ENCODE measurements around the gene CCHCR1. TPM values are rescaled to one million over a fixed set of nuclear protein-coding genes. Genes with fewer than 3 reads are reported as not detected.

CCHCR1 gene
- total and polyA plus RNA-seq, 2 experiments from 2014 or later: 6.1 to 8.9 TPM

DNA sequence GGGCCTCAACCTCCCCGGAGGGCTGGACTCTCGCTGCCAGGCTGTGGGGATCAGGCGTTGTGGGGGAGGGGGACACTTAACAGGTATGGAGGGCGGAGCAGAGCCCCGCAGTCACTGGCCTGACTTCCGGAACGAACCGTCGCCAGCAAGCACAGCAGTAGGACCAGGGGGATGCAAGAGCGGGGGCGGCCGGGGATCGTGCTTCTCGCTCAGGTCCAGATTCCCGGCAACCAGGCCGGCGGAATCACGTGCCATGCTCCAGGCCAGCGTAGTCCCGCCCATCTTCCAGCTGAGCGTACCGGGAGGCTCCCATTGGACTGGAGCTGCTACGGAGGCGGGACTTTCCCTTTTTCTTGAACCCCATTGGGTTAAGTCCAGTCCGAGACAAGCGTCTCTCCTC, 22.9 kb upstream of the CCHCR1 start:
- H3K27me3 ChIP-seq: no peaks in the 10 kb centered on the region
- H3K9me2 ChIP-seq (replicated peaks; ENCODE audit: insufficient read depth): no peaks in the 10 kb centered on the region
- no peaks in the 10 kb centered on the region for H3K36me3 ChIP-seq (replicated peaks; ENCODE audit: insufficient read depth, low read depth)
- H3K4me1 ChIP-seq (ENCODE audit: insufficient read depth): no peaks in the 10 kb centered on the region
- no peak for DNase-seq (ENCODE audit: low spot score)
- H3K27ac ChIP-seq: no peak overlapping the region
- TF ChIP-seq EZH2 (IDR thresholded peaks at IDR 0.05; ENCODE audit: borderline replicate concordance) (no peak), EZH2phosphoT487 (IDR thresholded peaks at IDR 0.05; ENCODE audit: low read depth, severe bottlenecking, unreplicated experiment) (no peak), CTCF (IDR thresholded peaks at IDR 0.05; ENCODE audit: poor library complexity) (no peak)
- H3K4me2 ChIP-seq: no peak overlapping the region
- no peaks in the 10 kb centered on the region for H3K9me3 ChIP-seq (ENCODE audit: low read depth)
- no peak overlapping the region for H3K4me3 ChIP-seq
- H3K79me2 ChIP-seq: no peaks in the 10 kb centered on the region
- H2AFZ ChIP-seq: no peak overlapping the region
- no peaks in the 10 kb centered on the region for H4K20me1 ChIP-seq (ENCODE audit: insufficient read depth, poor library complexity, severe bottlenecking)
- WGBS (ENCODE audit: low lambda C conversion rate, missing lambda C conversion rate): 93% methylated on average over 26 of the region's 26 CpGs

DNA sequence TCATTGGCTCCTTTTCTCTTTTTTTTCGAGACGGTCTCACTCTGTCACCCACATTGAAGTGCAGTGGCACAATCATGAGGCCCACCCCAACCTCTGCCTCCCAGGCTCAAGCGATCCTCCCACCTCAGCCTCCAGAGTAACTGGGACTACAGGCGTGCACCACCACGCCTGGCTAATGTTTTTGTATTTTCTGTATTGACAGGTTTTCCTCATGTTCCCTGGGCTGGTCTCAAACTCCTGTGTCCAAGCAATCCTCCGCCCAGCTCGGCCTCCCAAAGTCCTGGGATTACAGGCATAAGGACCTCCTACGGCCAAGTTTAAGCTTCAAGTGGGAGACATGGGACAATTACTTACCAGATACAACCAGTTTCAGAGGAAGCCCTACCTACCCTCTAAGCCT, 22.3 kb upstream of the CCHCR1 start:
- Histone ChIP-seq H4K20me1 (ENCODE audit: insufficient read depth, poor library complexity, severe bottlenecking) (no peaks in the 10 kb centered on the region), H3K4me3 (no peak overlapping the region), H3K4me1 (ENCODE audit: insufficient read depth) (no peaks in the 10 kb centered on the region), H3K27ac (no peak overlapping the region), H3K79me2 (no peaks in the 10 kb centered on the region), H3K4me2 (no peak overlapping the region), H3K27me3 (no peaks in the 10 kb centered on the region), H3K9me3 (ENCODE audit: low read depth) (no peaks in the 10 kb centered on the region), H2AFZ (no peak overlapping the region), H3K9me2 (replicated peaks; ENCODE audit: insufficient read depth) (no peaks in the 10 kb centered on the region), H3K36me3 (replicated peaks; ENCODE audit: insufficient read depth, low read depth) (no peaks in the 10 kb centered on the region)
- WGBS (ENCODE audit: low lambda C conversion rate, missing lambda C conversion rate): 98% methylated on average over 8 of the region's 8 CpGs
- no peak for DNase-seq (ENCODE audit: low spot score)
- TF ChIP-seq EZH2phosphoT487 (IDR thresholded peaks at IDR 0.05; ENCODE audit: low read depth, severe bottlenecking, unreplicated experiment): no peak
- no peak for TF ChIP-seq EZH2 (IDR thresholded peaks at IDR 0.05; ENCODE audit: borderline replicate concordance)
- TF ChIP-seq CTCF (IDR thresholded peaks at IDR 0.05; ENCODE audit: poor library complexity): no peak

GRCh38 chr6:31179042-31179386, 21.4 kb upstream of the CCHCR1 start:
- H3K4me1 ChIP-seq (ENCODE audit: insufficient read depth): no peaks in the 10 kb centered on the region
- WGBS (ENCODE audit: low lambda C conversion rate, missing lambda C conversion rate): 86% methylated on average over 4 of the region's 4 CpGs

More at GRCh38 chr6:31179042-31179386, 21.4 kb upstream of the CCHCR1 start:
- no peak overlapping the region for H3K4me3 ChIP-seq
- no peaks in the 10 kb centered on the region for H3K79me2 ChIP-seq
- no peak overlapping the region for H3K4me2 ChIP-seq
- no peak overlapping the region for H2AFZ ChIP-seq
- TF ChIP-seq EZH2 (IDR thresholded peaks at IDR 0.05; ENCODE audit: borderline replicate concordance) (no peak), CTCF (IDR thresholded peaks at IDR 0.05; ENCODE audit: poor library complexity) (no peak), EZH2phosphoT487 (IDR thresholded peaks at IDR 0.05; ENCODE audit: low read depth, severe bottlenecking, unreplicated experiment) (no peak)
- no peak for DNase-seq (ENCODE audit: low spot score)
- no peaks in the 10 kb centered on the region for H3K36me3 ChIP-seq (replicated peaks; ENCODE audit: insufficient read depth, low read depth)
- no peaks in the 10 kb centered on the region for H4K20me1 ChIP-seq (ENCODE audit: insufficient read depth, poor library complexity, severe bottlenecking)
- H3K9me3 ChIP-seq (ENCODE audit: low read depth): no peaks in the 10 kb centered on the region
- H3K27ac ChIP-seq: no peak overlapping the region
- H3K27me3 ChIP-seq: no peaks in the 10 kb centered on the region
- no peaks in the 10 kb centered on the region for H3K9me2 ChIP-seq (replicated peaks; ENCODE audit: insufficient read depth)

Measured in hepatocyte (in vitro differentiated cells).